GM21390 (cell line): Measurements from ENCODE around the gene DIAPH3.

ENCODE experiments used
- ATAC-seq: cut with Tn5 transposase; IDR thresholded peaks from one replicate; pipeline ENCODE4 v1.9.1; 2021; ENCODE audit not compliant: unreplicated experiment

The DIAPH3 gene

GRCh38 chr13:60028021-60028420 lies 135.7 kb downstream of the DIAPH3 start:
- ATAC-seq, result no peak

GRCh38 chr13:60026286-60026685 lies 137.4 kb downstream of the DIAPH3 start:
- no peak for ATAC-seq

DNA sequence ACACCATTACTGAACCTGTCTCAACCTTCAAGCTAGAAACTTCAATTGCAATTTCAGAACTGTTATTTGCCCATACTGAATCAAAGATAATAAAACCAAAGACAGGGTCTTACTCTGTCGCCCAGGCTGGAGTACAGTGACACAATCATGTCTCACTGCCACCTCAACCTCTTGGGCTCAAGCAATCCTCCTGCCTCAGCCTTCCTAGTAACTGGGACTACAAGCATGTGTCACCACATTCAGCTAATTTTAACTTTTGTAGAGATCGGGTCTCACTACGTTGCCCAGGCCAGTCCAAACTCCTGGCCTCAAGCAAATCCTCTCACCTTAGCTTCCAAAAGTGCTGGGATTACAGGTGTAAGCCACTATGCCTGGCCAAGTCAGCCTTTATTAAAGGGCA lies 143.4 kb downstream of the DIAPH3 start:
- ATAC-seq, result no peak

GRCh38 chr13:60019119-60019993 lies 144.4 kb downstream of the DIAPH3 start:
- peak; percentile 88 for ATAC-seq

GRCh38 chr13:60018536-60018935 lies 145.2 kb downstream of the DIAPH3 start:
- no peak for ATAC-seq

DNA sequence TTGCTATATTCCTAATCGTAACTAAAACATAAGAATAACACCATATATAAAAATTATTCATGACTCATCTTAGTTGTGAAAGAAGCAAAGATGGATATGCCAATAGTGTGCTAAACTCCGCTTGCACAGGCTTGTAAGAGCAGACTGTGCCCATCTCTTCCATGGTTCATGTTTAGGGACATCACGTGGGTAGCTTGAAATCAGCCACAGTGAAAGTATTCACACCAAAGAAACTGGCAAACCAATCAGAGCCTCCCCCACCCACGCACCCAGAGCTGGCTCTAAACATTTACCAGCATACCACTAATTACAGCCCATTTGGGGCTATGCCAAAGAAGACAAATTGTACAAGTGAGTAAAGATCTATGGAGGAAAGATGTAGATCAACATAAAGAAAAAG lies 147.5 kb downstream of the DIAPH3 start:
- ATAC-seq, result no peak

GRCh38 chr13:60013166-60013565 lies 150.6 kb downstream of the DIAPH3 start:
- ATAC-seq, result no peak

- ATAC-seq, result peak; percentile 53
Observed at GRCh38 chr13:60012488-60012887, 151.2 kb downstream of the DIAPH3 start.

- no peak for ATAC-seq
Observed at GRCh38 chr13:60009300-60010253, 154.2 kb downstream of the DIAPH3 start.

DNA sequence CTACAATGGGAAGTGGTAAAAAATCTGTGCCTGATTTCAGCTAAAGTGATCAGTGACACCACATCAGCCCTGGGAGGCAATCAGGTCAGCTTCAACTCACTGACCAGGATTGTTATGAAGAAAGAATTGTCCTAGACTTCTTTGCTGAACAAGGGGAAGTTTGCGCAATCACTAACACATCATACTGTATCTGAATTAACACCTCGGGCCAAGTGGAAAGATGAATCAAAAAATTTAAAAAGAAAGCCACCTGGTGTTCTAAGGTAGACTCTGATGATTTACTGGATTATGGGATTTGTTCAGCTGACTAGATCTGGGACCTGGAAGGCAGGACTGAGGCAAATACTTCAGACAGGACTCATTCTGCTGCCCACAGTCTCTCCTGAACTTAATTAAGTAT lies 161.8 kb downstream of the DIAPH3 start:
- ATAC-seq, result no peak

DNA sequence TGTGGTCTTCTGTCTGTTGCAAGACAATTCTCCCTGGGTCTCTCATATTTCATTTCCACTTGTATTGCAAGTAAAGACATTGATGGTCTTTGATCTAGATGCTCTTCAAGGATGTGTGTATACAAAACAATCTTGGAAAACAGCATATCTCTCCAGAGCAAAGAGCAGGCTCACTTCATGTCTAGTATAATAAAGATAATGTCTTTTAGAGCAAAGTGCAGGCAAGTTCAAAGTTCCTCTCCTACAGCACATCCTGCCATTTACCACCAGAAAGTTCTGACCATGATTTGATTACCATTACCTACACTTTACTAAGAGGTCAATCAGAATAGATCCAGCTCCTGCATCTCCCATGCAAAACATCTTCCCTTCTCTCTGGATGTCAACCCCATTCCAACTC lies 162.8 kb downstream of the DIAPH3 start:
- no peak for ATAC-seq

GRCh38 chr13:60000081-60000480 lies 163.6 kb downstream of the DIAPH3 start:
- ATAC-seq, result no peak

- no peak for ATAC-seq
Observed at GRCh38 chr13:59997976-59998375, 165.8 kb downstream of the DIAPH3 start.

GRCh38 chr13:59996461-59996980 lies 167.2 kb downstream of the DIAPH3 start:
- ATAC-seq, result no peak

- ATAC-seq, result no peak
Observed at GRCh38 chr13:59991395-59991794, 172.3 kb downstream of the DIAPH3 start.

GRCh38 chr13:59982631-59983382 lies 180.9 kb downstream of the DIAPH3 start:
- ATAC-seq, result no peak

GRCh38 chr13:59979589-59979988 lies 184.1 kb downstream of the DIAPH3 start:
- ATAC-seq, result no peak

DNA sequence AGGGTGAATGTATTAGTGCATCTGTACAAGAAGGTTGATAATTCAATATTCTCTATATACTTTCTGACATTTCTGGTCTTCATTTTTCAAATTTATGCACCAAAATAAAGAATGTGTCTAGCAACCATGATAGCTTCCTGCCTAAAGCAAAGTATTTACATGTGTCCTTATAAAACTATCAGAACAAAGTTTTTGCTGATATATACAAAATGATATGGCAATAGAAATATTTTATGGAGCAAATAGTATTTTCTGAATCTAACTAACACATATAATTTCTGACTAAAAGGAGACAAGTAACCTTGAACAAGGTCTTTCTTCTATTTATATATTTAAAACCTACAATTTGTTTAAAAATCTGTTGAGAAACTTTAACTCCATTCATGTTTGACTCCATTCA lies 184.9 kb downstream of the DIAPH3 start:
- ATAC-seq, result no peak

GRCh38 chr13:59976856-59977255 lies 186.9 kb downstream of the DIAPH3 start:
- ATAC-seq, result no peak

- no peak for ATAC-seq
Observed at GRCh38 chr13:59975807-59976435, 187.8 kb downstream of the DIAPH3 start.
